Prostate gland (tissue), 2 donors: ENCODE measurements around the gene HMHB1. TPM values are rescaled to one million over a fixed set of nuclear protein-coding genes. Genes with fewer than 3 reads are reported as not detected.

ENCODE experiments used
- DNase-seq: peaks from one replicate; pipeline ENCODE4 v3.0.0-alpha.2; 2019; ENCODE audit warnings: low spot score
- H3K27ac ChIP-seq, 2 donors: fragments of 200-600 bp; sonication (generic); 2 replicates each; pipeline ENCODE4 v1.5.1; 2017 to 2019
- H3K27me3 ChIP-seq: fragments of 200-600 bp; sonication (generic); replicated peaks from 2 replicates; pipeline ENCODE4 v1.5.1; 2019; ENCODE audit not compliant: insufficient read depth
- H3K36me3 ChIP-seq, 2 donors: fragments of 200-600 bp; sonication (generic); 1 replicate in 1 of 2; 2 replicates in 1 of 2; pipeline versions ENCODE4 v1.5.1 to v1.8.1; 2017 to 2019
- H3K4me1 ChIP-seq: fragments of 200-600 bp; sonication (generic); replicated peaks from 2 replicates; pipeline ENCODE4 v1.5.1; 2019
- H3K4me3 ChIP-seq, 2 donors: fragments of 200-600 bp; sonication (generic); 2 replicates each; pipeline ENCODE4 v1.5.1; 2017 to 2019
- H3K9me3 ChIP-seq: fragments of 200-600 bp; sonication (generic); 2 replicates; pipeline ENCODE4 v1.5.1; 2017
- POLR2A ChIP-seq: fragments of 450-650 bp; IDR thresholded peaks from one replicate; pipeline ENCODE4 v1.6.1; 2016; ENCODE audit warnings: antibody characterized with exemption, mild to moderate bottlenecking
- POLR2AphosphoS5 ChIP-seq: sonication (generic); formaldehyde crosslinking; IDR thresholded peaks from one replicate; pipeline ENCODE4 v1.6.1; 2017; ENCODE audit warnings: antibody characterized with exemption
- WGBS: methylation state at CpG from one replicate; pipeline ENCODE4 v1.1.5; 2018; 5-methylcytosine and 5-hydroxymethylcytosine counted together
- intact Hi-C: fragments of 100-400 bp; cut with DNase I; formaldehyde crosslinking; loops from one replicate; pipeline ENCODE4 v1.14.2; 2022
- total RNA-seq, 2 donors: library from RNA; depleted of rRNA; stranded (reverse); fragments of >200 nt; gene quantifications; one replicate each; pipeline ENCODE4 v1.1.0, GENCODE V29; 2016
- TF ChIP-seq, protein P1 (sequence below), 4 experiments: fragments of 200-600 bp in 2 of 4; fragments of 450-650 bp in 2 of 4; sonication (generic) in 2 of 4; IDR thresholded peaks; 1 replicate in 3 of 4; 2 replicates in 1 of 4; pipeline ENCODE4 v1.5.1; 2016 to 2019; ENCODE audit warnings: antibody characterized with exemption in 4 of 4, mild to moderate bottlenecking in 2 of 4, moderate library complexity in 2 of 4

Gene HMHB1
- total RNA-seq, 2 donors from 2014 or later: not detected

DNA sequence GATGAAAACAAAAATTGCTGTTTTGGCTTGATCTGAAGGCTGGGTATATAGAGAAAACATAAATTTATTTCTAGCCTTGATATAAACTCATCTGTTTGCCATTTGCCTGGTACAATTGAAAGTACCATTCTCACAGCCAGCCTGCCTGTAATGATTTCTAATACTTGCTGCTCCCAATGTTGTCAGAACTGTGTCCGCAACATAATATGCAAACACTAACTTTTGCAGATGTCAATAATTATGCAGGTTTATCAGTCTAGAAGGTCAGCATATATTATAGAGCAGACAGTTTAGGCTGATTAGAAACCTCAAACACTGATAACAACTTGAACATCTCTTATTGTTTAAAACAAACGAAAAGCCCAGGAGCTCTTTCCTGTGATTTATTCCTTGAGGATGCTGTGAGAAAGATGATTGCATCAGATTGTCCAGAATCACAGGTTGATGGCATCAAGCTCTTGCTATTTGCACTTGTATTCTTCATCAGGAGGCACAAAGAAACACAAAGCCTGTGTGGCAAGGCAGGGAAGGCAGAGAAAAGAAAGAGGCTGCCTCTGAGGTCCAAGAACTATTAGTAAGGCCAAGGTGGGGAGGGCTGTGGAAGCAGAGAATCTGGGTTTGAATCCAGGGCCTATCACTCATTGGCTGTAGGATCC, 21.4 kb upstream of the HMHB1 start:
- intact Hi-C loops: no loop called here
- Histone ChIP-seq H3K27me3 (no peaks in the 10 kb centered on the region), H3K27ac (no peak overlapping the region), H3K9me3 (no peaks in the 10 kb centered on the region), H3K4me3 (no peak overlapping the region), H3K4me1 (no peaks in the 10 kb centered on the region), H3K36me3 (no peaks in the 10 kb centered on the region)
- DNase-seq: no peak
- 78% methylated on average over 2 of the region's 2 CpGs for WGBS
- TF ChIP-seq POLR2A (no peak), POLR2AphosphoS5 (no peak)
- TF ChIP-seq, protein P1, sequence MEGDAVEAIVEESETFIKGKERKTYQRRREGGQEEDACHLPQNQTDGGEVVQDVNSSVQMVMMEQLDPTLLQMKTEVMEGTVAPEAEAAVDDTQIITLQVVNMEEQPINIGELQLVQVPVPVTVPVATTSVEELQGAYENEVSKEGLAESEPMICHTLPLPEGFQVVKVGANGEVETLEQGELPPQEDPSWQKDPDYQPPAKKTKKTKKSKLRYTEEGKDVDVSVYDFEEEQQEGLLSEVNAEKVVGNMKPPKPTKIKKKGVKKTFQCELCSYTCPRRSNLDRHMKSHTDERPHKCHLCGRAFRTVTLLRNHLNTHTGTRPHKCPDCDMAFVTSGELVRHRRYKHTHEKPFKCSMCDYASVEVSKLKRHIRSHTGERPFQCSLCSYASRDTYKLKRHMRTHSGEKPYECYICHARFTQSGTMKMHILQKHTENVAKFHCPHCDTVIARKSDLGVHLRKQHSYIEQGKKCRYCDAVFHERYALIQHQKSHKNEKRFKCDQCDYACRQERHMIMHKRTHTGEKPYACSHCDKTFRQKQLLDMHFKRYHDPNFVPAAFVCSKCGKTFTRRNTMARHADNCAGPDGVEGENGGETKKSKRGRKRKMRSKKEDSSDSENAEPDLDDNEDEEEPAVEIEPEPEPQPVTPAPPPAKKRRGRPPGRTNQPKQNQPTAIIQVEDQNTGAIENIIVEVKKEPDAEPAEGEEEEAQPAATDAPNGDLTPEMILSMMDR (IDR thresholded peaks at IDR 0.05): no peak

DNA sequence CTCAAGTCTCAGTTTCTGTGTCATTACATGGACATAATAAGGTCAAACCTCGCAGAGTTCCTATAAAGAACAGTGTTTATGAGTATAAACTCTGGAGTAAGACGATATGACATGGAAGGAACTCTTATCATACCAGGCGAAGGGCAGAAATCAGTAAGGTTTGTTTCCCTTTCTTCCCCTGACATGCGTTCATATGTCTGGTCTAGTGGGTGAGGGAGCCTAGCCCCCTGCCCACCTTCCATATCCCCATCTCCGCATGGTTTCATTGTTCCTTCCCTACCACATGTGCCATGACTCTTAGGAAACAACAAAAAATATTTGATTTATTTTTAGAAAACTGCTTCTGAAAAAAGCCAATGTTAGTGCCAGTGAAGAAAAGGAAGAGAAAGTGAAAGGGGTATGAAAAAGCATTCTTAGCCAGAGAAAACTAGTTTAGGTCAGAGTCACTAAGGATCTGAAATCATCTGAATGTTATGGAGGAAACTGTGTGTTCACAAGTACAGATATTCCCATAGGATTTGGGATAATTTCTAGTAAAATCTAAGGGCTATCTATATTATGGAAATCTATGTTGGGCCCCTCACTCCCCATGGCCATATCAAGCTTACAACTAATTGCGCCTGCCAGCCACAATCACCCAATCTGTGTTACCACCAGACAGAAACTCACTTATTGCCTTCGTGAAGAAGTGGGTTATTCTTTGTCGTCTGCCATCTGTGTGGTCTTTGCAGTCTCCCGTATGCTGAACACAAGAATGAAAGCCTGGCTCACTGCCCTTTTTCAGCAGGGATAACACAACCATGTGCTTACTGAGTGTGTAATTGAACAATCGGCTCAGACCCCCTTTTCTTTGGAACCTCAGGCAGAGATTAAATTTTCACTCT, 19.9 kb upstream of the HMHB1 start:
- Histone ChIP-seq H3K9me3 (no peaks in the 10 kb centered on the region), H3K36me3 (no peaks in the 10 kb centered on the region), H3K27ac (no peak overlapping the region), H3K4me1 (no peaks in the 10 kb centered on the region), H3K4me3 (no peak overlapping the region), H3K27me3 (no peaks in the 10 kb centered on the region)
- DNase-seq: no peak
- 67% methylated on average over 10 of the region's 10 CpGs for WGBS
- intact Hi-C loops: no loop called here
- TF ChIP-seq POLR2A: no peak
- TF ChIP-seq POLR2AphosphoS5: no peak
- TF ChIP-seq, protein P1 (IDR thresholded peaks at IDR 0.05): no peak

DNA sequence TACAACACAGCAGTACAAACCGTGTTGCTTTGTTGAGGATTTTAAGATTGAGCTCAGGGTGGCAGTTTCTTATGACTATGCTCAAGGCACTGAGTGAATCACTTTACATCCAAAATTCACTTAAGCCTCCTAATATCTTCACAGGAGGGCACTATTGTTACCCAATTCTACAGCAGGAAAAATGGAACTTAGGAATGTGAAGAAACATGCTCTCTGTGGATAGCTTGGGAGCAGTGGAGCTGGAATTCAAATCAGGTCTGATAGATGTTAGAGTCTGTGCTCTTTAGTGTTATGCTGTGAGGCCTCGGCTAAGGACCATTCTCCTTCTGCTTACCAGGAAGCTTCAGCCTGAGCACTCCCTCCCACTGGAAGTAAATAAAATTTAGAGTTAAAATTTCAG, 18.7 kb upstream of the HMHB1 start:
- H3K4me1 ChIP-seq: no peaks in the 10 kb centered on the region
- no peaks in the 10 kb centered on the region for H3K9me3 ChIP-seq
- TF ChIP-seq POLR2A (no peak), POLR2AphosphoS5 (no peak)
- TF ChIP-seq, protein P1 (IDR thresholded peaks at IDR 0.05): no peak
- 93% methylated on average over 2 of the region's 2 CpGs for WGBS
- no peaks in the 10 kb centered on the region for H3K36me3 ChIP-seq
- no peaks in the 10 kb centered on the region for H3K27me3 ChIP-seq
- H3K27ac ChIP-seq: no peak overlapping the region
- no peak for DNase-seq
- no peak overlapping the region for H3K4me3 ChIP-seq
- intact Hi-C loops: no loop called here

DNA sequence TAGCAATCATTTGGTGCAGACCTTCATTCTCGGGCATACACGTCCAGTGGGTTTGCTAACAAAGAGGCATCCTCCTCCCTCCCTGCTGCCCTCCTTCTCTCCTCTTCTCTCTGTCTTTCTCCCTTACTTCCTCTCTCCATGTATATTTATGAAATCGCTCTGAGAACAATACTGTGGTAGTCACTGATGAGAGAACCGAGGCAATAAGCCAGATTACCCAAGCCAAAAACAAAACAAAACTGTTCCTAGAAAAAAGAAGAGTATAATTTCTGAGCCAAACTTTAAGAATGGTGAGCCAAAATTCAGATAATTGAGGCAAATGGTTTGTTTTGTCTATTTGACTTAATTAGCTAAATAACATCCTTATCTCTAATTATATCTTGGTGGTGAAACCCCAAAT, 15.8 kb upstream of the HMHB1 start:
- Histone ChIP-seq H3K27ac (no peak overlapping the region), H3K4me1 (no peaks in the 10 kb centered on the region), H3K9me3 (no peaks in the 10 kb centered on the region), H3K27me3 (no peaks in the 10 kb centered on the region), H3K4me3 (no peak overlapping the region), H3K36me3 (no peaks in the 10 kb centered on the region)
- TF ChIP-seq POLR2AphosphoS5: no peak
- no peak for TF ChIP-seq POLR2A
- TF ChIP-seq, protein P1 (IDR thresholded peaks at IDR 0.05): no peak
- intact Hi-C loops: no loop called here
- WGBS: 39% methylated on average over 4 of the region's 4 CpGs
- DNase-seq: no peak
